ENCODE measurements around the gene CD247.

CD247 gene

DNA sequence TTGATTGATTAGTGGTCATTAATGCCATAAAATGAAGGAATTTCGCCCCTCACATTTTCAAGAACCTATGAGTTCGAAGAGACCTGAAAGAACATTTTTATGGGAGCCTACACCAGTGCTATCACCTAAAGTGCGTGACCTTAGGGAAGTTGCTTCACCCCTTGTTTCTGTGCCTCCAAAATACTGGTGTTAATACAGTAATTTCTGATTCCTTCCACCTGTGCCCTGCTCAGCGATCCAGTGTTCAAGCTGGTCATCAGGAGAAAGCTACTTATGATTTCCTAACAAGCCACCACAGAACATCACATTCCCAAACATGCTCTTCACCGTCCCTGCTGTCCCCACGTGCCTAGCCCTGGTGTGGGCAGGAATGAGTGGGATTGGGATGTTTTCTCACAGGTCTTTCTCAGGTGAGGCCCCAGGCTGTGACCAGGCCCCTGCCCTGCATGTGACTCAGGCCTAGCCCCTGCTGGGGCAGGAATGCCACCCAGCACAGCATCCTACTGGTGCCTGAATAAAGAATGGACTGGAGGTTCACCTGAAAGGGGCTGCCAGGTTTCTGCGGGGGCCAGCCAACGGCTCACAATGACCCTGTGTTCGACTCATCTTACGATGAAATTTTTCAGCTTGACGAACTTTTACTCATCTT, 60.3 kb downstream of the CD247 start:
- DNase-seq = peak; percentile 42

DNA sequence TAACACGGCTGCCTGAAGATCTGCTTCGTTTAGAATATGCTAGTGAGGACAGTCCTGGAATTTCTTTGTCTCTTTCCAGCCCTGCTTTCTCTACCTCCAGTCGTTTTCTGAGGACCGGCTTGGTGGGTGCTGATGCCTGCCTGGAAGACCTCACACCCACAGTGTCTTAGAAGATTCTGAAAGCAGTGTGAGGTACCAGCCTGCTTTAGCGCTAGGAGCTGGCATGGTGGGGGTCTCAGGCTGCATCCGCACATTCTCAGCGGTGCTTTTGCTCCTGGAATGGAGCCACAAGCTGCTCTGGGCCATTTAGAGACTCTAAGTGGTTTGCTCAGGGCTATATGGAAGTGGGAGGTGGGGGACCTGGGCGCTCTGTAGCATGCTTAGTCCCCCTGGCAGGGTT, 61.4 kb downstream of the CD247 start:
- peak; percentile 48 for DNase-seq

DNA sequence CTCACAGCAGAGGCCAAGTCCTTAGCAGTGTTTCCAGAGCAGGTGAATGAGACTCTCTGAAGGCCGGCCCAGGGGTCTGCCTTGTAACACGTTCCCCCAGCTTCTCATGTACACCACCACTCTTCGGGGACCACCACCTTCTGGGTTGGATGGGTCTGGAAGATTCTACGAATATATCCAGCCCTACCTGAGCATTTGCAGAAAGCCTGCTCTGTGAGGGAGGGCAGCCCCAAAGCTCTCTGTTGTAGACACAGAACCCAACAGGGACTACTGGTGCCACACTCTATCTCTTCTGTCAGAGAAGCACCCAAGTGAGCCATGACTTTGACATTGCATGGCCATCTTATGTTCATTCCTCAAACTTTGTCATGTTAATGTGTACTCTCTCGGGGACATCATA, 61.8 kb downstream of the CD247 start:
- peak; percentile 55 for DNase-seq

DNA sequence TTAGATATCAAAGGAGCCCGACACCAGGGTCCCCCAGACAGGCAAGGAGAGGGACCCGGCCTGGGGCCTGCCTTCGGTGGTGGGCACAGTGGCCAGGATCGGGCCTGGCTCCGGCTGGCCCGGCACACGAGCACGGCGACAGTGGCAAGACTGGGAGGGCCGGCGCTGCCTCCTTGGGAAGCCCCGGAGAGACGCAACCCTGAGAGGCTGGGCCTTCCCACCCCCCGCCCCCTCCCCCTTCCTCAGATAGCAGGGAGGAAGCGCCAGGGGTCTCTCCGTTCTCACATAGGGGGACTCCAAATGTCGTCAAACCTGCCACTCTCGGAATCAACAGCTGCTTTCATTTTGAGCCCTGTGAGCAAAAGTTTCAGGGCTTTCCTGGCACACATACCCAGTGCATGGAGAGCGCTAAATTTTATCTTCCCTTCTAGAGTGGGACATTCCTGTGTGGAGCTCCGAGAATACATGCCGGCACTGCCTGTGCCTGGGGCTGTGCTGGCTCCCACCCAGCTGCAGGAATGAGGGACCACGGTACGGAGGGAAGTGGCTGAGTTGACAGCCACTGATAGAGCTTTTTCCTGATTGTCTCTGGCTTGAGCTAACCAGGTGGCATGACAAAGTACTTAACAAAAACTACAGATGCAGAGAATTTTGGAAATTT, 62.4 kb downstream of the CD247 start:
- DNase-seq = no peak

DNA sequence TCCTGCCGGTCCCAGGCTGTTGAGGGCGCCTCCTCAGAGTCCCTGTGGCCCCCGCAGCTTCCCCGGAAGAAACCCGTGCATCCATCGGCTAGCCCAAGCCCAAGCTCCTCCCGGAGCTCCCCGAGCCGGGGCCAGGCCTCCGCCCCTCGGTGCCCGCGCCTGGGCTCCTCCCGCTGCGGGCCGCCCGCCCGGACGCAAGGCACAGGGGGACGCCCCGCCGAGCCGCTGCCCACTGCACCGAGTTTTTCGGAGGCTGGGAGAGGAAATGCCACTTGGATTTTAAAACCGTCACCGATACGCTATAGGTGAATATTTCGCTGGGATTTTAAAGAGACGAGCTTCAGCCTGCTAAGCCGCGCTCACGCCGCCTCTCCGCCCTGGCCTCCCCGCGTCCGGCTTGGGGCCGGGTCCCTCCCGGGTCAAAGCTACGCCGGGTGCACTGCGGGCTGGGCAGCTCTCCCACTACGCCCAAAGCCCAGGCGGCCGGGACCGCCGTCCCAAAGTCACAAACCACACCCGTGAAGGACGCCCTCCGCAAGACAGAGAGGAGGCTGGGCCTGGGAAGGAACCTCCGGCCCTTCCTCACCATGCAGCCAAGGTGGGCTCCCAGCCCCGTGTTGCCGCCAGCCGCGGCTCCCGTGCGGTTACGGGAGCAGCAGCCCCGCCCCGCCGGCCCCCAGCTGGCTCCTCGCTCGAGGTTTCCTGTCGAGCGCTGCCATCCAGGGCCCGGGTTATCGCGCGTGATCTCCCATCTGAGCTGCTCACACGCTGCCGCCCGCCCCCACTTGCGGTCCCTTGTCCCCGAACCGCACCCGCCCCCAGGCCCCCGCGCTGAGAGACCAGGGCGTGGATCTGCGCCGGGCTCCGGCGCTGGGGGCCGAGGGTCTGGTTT, 63.2 kb downstream of the CD247 start:
- peak; percentile 88 for DNase-seq

DNA sequence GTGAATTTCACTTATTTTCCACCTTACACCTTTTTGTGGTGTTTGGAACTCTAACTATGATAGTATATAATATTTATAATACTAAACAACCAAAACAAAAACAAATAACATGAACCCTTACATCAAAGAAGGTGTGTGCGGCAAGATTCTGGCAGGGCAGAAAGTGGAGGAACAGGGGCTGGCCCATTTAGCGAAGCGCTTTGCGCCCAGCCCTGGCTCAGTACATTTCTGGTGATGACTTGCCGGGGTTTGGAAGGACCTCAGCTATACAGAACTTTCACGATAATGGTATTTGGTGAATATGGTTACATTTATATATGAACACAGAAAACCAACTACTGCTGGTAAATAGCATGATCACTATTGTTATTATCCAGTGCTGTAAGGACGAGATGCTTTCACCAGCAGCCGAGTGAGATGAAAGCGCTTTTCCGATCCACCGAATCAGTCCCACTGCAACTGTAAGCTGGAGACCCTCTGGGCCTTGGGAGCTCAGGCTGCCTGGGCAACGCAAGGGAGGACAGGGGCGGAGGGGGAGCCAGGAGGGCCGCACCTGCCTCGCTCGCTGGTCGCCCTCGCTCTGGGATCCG, 63.9 kb downstream of the CD247 start:
- peak; percentile 60 for DNase-seq

DNA sequence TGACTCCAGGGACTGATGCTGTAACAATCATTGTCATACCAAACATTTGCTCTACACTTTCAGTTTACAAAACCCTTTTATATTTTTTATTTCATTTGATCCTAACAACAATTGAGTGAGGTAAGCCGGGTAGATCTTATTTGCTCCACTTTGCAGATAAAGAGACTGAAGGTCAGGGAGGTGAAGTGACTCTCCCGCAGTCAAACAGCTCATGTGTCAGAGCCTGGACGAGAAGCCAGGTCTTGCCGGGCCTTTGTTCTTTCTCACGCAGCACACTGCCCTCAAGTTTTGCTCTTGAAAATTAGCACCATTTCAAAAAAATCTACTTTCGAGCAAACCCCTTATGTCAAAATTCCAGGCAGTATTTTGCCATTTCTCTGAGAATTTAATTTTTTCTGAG, 65.2 kb downstream of the CD247 start:
- DNase-seq = no peak

DNA sequence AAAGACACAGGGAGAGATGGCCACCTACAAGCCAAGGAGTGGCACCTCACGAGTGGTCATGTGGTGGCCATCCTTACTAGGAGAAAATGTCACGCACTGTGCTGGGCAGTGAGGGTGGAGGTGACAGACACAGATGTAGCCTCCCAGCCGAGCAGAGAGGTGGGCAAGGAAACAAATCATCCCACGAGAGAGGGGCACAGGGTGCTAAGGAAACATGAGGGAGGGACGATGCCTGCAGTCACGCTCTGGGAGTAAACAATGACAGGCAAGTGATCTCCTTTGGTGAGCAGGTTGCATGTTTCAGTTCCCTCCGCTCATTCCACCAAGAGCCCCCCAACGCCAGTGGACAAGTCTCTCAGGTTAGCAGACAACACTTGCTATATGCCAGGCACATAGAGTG, 65.8 kb downstream of the CD247 start:
- DNase-seq = no peak

DNA sequence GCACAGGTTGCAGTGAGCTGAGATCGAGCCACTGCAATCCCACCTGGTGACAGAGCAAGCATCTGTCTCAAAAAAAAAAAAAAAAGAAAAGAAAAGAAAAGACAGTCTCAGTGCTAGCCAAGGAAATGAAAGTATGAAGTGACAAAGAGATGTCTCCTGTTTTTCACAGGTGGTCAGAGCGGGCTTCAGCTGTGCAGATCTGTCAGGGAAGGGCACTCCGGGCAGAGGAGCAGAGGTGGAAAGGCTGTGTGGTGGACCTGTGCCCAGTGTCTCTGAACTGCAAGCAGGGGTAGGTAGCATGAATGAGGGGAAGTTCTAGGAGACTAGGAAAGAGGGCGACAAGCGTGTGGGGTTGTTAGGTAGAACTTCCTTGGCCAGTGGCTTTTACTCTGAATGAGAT, 67.5 kb downstream of the CD247 start:
- DNase-seq = peak; percentile 54

DNA sequence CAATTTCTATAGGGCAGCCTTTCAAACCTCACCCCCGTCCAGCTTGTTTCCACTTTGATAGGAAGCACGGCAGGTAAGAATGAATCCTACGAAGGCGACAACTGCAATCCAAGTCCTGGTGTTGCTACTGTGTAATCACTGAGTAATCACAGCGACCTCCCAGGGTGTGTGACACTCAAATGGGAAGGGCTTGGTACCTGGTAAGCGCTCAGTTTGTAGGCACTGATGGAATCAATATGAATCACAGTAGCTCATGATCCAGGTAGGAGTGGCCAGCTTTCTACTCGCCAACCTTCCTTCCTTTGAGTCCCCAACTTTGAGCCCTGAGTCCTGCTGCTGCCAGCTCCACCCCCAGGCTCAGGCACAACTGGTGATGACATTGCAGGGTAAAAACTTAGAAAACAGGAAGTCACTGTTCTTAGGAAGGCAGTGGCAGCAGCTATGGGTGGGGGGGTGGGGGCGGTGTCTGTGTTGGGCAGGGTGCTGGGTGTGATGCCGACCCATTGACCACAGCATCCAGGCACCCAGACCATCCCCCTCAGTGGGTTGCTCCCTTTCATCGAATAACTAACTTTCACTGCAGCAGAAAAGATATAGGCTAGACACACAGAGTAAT, 70.7 kb downstream of the CD247 start:
- peak; percentile 78 for DNase-seq

DNA sequence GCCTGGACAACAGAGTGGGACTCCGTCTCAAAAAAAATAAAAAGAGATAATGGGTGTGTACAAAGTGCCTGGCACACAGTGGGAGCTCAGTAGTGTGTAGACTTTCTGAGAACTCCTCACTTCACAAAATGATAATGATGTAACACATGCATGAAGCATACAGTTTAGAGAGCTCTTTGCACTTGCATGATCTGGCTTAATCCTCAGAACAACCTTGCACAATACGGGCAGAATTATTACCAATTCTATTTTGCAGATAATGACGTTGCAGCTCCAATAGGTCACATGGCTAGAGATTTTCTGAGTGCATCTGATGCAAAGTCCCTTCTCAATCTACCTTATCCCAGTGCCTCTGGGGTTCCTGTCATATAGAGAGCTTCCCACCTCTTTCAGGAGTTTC, 71.4 kb downstream of the CD247 start:
- no peak for DNase-seq

DNA sequence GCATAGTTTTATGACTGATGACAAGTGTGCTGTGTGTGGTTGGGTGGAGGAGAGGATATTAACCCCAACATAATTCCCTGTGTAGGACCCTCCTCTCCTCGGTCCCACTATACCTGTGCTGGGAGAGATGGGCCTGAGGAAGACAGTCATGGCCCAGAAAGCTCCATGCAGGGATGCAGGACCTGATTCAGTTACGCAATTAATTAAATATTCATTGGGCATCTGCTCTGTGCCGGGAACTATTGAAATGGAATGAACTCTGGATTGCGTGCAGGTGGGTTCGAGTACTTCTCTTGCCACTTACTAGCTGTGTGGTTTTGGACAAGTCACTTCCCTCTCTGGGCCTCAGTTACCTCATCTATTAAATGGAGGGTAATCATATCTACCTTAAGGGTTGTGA, 74.6 kb downstream of the CD247 start:
- peak; percentile 33 for DNase-seq

DNA sequence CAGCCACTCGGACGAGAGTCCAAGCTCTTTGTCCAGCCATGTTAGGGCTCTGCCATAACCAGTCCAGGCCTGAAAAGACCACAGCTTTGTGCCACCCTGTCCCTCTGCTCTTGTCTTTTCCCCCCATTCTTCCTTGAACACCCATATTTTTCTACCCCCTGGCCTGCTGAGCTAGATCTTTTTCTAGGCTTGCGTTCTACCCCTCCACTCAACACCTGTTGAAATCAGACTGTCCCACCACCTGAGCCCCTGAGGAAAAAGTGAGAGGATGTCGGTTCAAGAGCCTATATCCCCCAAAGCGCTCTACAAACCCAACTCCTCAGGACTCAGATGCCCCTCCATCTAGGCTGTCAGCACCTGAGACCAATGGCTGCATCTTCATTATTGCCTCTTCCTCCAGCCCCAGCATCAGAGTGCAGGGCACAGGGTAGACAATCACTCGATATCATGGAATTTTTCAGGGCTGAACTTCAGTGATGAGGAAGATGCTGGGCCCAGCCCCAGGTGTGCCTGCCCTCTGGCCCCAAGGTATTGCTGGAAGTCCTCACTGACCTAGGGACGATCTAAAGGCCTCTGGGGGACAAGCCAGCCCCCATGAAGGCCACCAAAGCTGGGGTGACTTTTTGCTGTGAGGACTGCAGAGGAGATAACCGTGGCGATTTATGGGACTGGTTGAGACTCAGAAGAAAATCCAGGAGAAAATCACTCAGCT, 75.3 kb downstream of the CD247 start:
- DNase-seq = peak; percentile 49

DNA sequence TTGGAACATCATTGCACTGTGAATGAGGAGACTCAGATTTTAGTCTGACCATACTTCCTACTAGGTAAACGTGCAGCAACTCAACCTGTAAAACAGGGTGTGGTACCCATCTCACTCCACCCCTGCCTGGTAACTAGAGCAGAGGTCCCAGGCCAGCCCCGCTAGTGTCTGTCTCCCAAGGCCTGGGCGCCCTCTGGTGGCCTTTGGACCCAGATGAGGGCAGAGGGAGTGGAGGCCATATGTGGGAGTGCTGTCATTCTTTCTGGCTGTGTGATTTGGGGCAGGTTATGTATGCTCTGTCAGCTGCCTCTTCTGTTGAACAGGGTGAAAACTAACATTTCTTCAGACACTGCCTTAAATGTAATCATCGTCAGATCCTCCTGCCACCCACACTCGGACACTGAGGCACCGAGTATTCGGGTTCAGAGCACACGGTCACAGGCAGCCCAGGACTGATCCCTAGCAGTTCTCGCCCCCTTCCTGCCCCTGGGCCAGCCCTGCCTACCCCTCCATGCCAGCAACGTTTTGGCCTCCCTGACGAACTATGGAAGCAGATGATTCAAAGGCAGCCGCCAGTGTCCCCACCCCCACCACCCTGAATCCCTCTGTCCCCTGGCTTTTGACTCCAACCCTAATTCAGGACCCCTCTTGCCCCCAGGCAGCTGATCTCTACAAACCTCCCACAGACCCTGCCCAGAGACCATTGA, 76.0 kb downstream of the CD247 start:
- DNase-seq = peak; percentile 90

DNA sequence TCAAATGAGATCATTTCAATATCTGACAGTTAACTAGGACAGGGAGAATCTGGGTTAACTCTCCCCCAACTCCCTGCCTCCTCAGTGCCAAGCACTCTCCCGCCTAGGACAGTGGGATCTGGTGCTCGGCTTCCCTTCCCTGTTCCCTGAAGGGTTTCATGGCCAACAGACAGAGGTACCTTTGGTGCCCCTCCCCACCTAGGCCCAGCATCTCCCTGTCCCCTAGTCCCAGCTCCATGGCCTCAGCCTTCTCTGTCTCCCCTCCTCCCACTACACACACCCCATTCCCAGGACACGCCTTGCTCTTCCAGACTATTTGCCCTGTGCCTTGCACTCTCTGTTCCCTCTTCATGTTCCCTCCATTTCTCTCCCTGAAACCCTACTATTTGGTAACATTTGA, 77.1 kb downstream of the CD247 start:
- DNase-seq = peak; percentile 47

DNA sequence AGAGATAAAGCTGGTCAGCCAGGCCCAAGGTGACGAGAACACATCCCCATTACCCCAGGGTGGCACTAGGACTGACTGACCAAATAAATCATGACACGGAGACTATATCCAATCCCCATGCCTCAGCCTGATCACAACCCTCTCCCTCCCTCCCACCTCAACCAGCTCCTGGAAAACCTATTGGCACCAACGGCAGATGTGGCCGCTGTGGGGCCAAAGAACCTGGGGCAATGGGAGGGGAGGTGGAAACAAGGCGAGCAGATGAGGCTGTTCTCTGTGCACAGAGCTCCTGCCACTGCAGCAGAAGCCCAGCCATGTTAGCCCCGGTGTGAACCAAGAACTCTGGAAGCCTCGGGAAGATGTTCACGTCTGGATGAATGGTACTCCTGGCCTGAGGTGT, 77.6 kb downstream of the CD247 start:
- DNase-seq = no peak

DNA sequence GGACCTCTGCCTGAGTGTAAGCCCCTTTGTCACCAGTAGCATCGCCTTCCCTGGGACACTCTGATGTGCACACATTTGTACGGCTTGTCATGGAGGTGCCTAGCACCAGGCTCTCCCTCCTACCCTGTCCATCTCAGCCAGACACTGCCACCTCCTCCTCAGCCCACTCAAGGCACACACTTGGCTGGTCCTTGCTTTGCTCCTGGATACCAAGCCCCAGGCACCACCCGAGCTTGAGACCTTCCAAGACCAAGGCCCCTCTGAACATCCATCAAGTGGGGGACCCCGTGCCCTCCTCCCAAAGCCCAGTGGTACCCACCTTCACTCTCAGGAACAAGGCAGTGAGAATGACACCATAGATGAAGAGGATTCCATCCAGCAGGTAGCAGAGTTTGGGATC, 78.0 kb downstream of the CD247 start:
- DNase-seq = peak; percentile 45

DNA sequence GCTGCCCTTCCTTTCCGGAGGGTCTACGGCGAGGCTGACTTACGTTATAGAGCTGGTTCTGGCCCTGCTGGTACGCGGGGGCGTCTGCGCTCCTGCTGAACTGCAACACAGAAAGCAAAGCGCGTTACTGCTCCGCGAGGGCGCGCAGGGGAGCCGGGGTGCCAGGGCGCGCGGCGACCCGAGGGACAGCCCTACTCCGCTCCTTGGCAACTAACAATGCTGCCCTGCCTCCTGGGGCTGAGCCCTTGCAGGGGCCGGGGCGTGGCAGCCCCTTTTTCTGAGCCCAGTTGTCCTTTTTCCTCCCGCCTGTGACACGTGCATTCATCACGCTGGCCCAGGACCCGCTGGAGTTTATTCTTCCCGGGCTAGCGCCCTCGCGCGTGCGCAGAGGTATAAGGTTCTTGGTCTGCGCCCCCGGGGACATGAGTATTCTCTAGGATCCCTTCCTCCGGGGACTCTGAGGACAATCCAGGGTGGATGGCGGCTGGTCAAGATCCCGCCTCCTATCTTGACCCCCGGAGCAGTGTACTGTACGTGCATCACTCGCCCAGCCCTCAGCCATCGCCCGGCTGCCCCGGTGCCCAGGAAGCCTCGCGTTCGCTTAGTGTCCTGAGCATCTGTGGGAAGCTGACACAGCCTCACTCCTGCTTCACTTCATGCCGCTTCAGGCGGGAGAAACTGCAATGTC, 78.9 kb downstream of the CD247 start:
- peak; percentile 67 for DNase-seq

DNA sequence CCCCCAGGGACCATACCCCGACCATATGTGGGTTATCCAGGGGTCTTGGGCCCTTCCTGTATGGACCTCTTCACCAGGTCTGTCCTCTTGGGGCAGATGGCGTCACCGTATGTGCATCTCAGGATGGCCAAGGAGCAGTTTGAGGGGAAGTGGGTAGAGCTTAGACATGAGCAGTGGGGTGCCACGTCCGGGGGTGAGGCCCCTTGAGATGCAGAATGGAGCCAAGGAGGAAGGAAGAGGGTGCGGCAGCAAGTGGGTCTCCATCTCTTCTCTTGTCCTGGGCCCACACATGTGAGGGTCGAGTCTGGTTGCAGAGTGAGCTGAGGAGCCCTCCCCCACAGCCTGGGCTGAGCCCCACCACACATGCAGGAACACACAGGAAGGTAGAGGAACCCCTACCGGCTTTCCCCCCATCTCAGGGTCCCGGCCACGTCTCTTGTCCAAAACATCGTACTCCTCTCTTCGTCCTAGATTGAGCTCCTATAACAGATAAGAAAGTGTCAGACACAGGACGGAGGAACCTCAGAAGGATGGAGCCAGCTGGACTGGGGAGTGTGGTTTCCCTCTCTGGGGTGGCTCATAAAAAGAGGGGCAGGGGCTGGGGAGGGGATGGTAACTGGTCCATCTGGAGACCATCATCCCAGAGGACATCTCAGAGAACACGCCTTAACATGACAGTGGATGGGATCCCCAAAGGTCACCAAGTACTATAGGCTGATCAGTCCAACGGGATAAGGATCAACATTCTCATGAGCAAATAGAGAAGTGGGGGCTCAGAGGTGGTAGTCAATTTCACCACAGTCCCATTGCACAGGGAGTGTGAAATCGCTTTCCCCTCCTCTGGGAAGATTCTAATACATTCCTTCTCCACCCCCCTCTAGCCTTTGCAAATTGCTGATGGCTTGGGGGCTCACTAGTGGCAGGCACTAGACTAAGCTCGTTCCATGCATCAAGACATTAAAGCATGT, 79.9 kb downstream of the CD247 start:
- DNase-seq = peak; percentile 54

DNA sequence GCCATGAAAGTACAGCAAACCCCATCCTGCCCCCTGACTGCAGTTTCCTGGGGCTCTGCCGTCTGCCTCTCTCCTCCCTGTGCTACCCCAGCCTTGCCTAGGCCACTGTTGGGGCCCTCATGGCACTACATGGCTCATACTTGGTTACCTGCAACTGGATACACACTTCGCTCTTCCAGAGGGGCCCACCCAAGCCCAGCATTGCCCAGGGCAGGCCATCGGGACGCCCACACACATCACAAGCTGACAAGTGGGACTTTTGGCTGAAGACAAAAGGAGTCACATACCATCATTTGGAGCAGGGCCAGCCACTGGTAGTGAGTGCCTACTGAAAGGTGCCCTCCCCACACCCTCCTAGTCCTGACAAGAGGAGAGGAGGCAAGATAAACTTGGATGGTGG, 82.8 kb downstream of the CD247 start:
- no peak for DNase-seq

Data from activated CD8-positive, alpha-beta memory T cell treated with anti-CD3 and anti-CD28 coated beads, Interleukin-2, amount 50 U/mL, for 48 hours (primary cell).